ENCODE measurements around the gene CA5A.

The CA5A gene

DNA sequence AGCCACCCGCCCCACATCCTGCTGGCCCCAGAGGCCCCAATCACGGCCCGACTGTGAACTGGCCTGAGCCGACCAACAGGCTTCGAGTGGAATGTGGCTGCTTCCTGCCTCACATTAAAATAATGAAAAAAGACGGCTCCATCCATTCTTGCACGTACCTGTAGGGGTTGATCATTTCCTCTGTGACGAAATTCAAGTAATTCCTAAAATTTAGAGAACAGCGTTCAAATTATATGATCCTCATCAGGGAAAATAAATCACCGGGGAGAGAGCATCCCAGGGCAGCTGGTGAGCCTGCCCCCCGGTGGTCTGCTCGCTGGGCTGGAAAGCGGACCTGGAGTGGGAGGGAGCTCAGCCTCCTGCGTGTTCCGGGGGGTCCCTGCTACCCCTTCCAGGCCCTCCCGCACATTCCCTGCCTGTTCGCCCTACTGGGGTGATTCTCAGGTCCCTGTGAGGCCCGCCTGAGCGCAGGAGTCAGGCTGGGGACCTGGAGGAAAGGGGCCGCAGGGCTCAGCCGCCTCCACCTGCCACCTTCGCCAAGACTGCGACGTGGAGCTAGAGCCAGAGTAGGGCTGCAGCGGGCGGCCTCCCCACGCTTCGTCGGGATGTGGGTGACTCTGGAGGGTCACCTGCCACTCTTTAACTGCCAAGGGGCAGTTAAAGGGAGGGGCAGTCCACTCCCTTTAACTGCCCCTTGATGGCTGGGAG, 95.9 kb downstream of the CA5A start:
- no peak overlapping the region for H3K27ac ChIP-seq

DNA sequence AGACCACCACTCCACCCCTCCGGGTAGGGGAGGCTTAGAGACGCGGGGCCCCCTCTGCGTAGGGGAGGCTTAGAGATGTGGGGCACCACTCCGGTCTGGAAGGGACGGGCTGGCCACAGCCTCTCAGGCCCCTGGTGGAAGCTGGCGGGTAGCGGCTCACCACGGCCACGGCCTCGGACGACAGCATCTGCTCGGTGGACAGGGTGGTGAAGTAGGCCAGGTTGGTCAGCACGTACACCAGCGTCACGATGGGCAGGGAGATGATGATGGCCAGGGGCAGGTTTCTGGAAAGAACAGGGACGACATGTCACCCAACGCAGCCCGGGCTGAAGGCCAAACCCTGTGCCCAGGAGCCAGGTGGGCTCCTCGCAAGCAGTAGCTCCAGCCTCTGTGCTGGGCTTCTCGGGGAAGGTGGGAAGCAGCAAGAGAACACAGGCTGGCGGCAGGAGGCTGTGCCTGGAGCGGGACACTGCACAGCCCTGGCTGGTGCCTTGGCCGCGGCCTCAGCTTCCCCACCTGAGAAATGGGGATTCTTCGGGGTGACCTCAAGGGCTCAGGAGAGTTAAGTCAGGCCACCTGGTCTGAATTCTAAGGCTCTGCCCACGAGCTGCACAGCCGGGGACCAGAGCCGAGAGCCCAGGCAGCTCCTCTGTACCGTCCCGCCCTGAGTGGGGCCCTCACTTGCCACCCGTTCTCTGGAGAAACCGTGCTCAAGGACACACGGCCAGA, 96.6 kb downstream of the CA5A start:
- Histone ChIP-seq H3K9ac (ENCODE audit: insufficient read length) (no peak overlapping the region), H3K4me3 (no peak overlapping the region), H3K36me3 (ENCODE audit: insufficient read depth, low read length) (peaks cover 63% of the 10 kb centered on the region; the same call in 1 of the 2 replicates), H3K27ac (no peak overlapping the region), H3K9me3 (ENCODE audit: low read depth, low read length) (no peaks in the 10 kb centered on the region)
- DNase-seq (ENCODE audit: low read depth, low spot score): no peak
- TF ChIP-seq FOXP2 (optimal IDR thresholded peaks at IDR 0.05; ENCODE audit: control extremely low read depth, extremely low read length, insufficient read depth) (no peak), POLR2AphosphoS5 (IDR thresholded peaks at IDR 0.05; ENCODE audit: borderline replicate concordance, low read depth, low read length) (no peak), EZH2 (IDR thresholded peaks at IDR 0.05) (no peak)

More for the DNA sequence above, 95.9 kb downstream of the CA5A start:
- H3K9me3 ChIP-seq (ENCODE audit: low read depth, low read length): no peaks in the 10 kb centered on the region
- no peak for TF ChIP-seq POLR2AphosphoS5 (IDR thresholded peaks at IDR 0.05; ENCODE audit: borderline replicate concordance, low read depth, low read length)
- no peak for TF ChIP-seq FOXP2 (optimal IDR thresholded peaks at IDR 0.05; ENCODE audit: control extremely low read depth, extremely low read length, insufficient read depth)
- TF ChIP-seq EZH2 (IDR thresholded peaks at IDR 0.05): no peak
- no peak for DNase-seq (ENCODE audit: low read depth, low spot score)
- H3K36me3 ChIP-seq (ENCODE audit: insufficient read depth, low read length): peaks cover 60% of the 10 kb centered on the region; the same call in 1 of the 2 replicates
- H3K9ac ChIP-seq (ENCODE audit: insufficient read length): no peak overlapping the region
- H3K4me3 ChIP-seq: no peak overlapping the region

DNA sequence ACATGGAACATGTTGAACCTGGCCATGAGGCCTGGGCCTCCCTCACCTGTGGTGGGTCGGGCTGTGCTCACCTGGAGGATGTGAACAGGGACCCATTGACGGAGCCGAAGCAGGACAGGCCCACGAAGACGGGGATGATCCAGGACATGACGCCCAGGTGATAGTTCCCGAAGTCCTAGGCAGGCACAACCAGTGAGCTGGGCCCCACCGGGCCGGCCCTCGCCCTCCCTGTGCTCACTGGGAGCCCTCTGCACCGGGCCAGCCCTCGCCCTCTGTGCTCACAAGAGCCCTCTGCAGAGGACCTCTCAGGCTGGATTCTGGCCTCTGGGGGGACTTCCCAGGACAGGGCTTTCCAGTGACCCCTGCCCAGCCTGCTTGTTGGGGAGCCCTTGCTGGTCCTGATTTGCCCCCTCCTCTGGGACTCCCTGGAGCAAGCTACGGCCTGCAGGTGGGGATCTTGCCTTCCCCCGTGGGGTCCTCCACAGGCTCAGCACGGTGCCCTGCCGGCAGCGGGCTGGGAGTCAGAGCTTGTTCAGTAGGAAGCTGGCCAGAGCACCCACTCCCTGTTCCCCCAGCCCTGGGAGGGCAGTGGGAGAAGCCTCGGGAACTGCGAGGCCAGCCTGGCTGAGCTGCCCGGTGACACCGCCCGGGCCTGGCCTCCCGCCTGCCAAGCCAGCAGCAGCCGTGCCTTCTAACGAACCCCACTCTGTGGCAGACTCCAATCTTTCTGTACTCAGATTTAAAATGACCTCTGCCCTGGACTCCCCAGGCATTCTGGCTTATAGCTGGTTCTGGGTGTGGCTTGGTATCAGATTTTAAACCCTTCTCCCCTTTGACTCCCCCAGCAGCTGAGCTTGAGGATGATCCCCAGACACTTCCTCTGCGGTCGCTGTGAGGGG, 97.4 kb downstream of the CA5A start:
- no peak for DNase-seq (ENCODE audit: low read depth, low spot score)
- no peak for TF ChIP-seq POLR2AphosphoS5 (IDR thresholded peaks at IDR 0.05; ENCODE audit: borderline replicate concordance, low read depth, low read length)
- no peak for TF ChIP-seq FOXP2 (optimal IDR thresholded peaks at IDR 0.05; ENCODE audit: control extremely low read depth, extremely low read length, insufficient read depth)
- no peak for TF ChIP-seq EZH2 (IDR thresholded peaks at IDR 0.05)
- no peaks in the 10 kb centered on the region for H3K9me3 ChIP-seq (ENCODE audit: low read depth, low read length)
- H3K27ac ChIP-seq: no peak overlapping the region
- H3K9ac ChIP-seq (ENCODE audit: insufficient read length): no peak overlapping the region
- H3K36me3 ChIP-seq (ENCODE audit: insufficient read depth, low read length): peaks cover 70% of the 10 kb centered on the region; the same call in 1 of the 2 replicates
- no peak overlapping the region for H3K4me3 ChIP-seq
